Nephron (organoid): ENCODE data around the gene NAA35.

ENCODE experiments used
- H3K27ac Mint-ChIP-seq, 3 experiments: 2 replicates each; pipeline ENCODE4 v1.8.0; 2020; ENCODE audit warnings: mixed read lengths in 3 of 3, mild to moderate bottlenecking in 2 of 3, moderate library complexity in 1 of 3
- H3K27me3 Mint-ChIP-seq: 2 replicates; pipeline ENCODE4 v1.8.0; 2021; ENCODE audit warnings: low read depth, mild to moderate bottlenecking, moderate library complexity, mixed read lengths
- H3K36me3 Mint-ChIP-seq: 2 replicates; pipeline ENCODE4 v1.8.0; 2020; ENCODE audit warnings: low read depth, mixed read lengths
- H3K4me1 Mint-ChIP-seq: 2 replicates; pipeline ENCODE4 v1.8.0; 2020; ENCODE audit warnings: mixed read lengths
- H3K4me3 Mint-ChIP-seq, 3 experiments: 2 replicates each; pipeline ENCODE4 v1.8.0; 2020; ENCODE audit warnings: mild to moderate bottlenecking in 3 of 3, mixed read lengths in 3 of 3, moderate library complexity in 2 of 3
- H3K9me3 Mint-ChIP-seq: 2 replicates; pipeline ENCODE4 v1.8.0; 2020; ENCODE audit warnings: mixed read lengths
- TF ChIP-seq, protein P1 (sequence below), 3 experiments: fragments of 200-600 bp; sonication (generic); IDR thresholded peaks; one replicate each; pipeline ENCODE4 v1.5.0; 2021; ENCODE audit warnings: antibody characterized with exemption in 3 of 3; ENCODE audit not compliant: unreplicated experiment in 3 of 3

NAA35 gene

GRCh38 chr9:85940832-85941621 lies at the start of gene NAA35:
TSS of gene NAA35 (plus strand) at chr9:85941146. CDS start at chr9:85942160, 1,014 bp downstream.
- peak within 1 kb of the TSS in 1 of 3 experiments; percentile 97 for H3K4me3 Mint-ChIP-seq
- H3K27ac Mint-ChIP-seq, result peak within 1 kb of the TSS; percentile 93 to 97 (median 94)
- peaks cover 3% of the 10 kb centered on the region for H3K9me3 Mint-ChIP-seq
- no peaks in the 10 kb centered on the region for H3K27me3 Mint-ChIP-seq
- peaks cover 16% of the 10 kb centered on the region for H3K36me3 Mint-ChIP-seq
- TF ChIP-seq, protein P1, sequence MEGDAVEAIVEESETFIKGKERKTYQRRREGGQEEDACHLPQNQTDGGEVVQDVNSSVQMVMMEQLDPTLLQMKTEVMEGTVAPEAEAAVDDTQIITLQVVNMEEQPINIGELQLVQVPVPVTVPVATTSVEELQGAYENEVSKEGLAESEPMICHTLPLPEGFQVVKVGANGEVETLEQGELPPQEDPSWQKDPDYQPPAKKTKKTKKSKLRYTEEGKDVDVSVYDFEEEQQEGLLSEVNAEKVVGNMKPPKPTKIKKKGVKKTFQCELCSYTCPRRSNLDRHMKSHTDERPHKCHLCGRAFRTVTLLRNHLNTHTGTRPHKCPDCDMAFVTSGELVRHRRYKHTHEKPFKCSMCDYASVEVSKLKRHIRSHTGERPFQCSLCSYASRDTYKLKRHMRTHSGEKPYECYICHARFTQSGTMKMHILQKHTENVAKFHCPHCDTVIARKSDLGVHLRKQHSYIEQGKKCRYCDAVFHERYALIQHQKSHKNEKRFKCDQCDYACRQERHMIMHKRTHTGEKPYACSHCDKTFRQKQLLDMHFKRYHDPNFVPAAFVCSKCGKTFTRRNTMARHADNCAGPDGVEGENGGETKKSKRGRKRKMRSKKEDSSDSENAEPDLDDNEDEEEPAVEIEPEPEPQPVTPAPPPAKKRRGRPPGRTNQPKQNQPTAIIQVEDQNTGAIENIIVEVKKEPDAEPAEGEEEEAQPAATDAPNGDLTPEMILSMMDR (IDR thresholded peaks at IDR 0.05; ENCODE audit: unreplicated experiment in 3 of 3), result no peak
- H3K4me1 Mint-ChIP-seq, result peaks cover 15% of the 10 kb centered on the region

- Mint-ChIP-seq H3K9me3 (peaks cover 6% of the 10 kb centered on the region), H3K27ac (no peak overlapping the region), H3K4me3 (no peak overlapping the region), H3K36me3 (peaks cover 17% of the 10 kb centered on the region), H3K27me3 (no peaks in the 10 kb centered on the region), H3K4me1 (no peaks in the 10 kb centered on the region)
- TF ChIP-seq, protein P1 (IDR thresholded peaks at IDR 0.05; ENCODE audit: unreplicated experiment in 3 of 3), result no peak
Measured at GRCh38 chr9:85892401-85892800, 48.5 kb upstream of the NAA35 start.

- Mint-ChIP-seq H3K9me3 (peaks cover 6% of the 10 kb centered on the region), H3K27ac (no peak overlapping the region), H3K4me3 (no peak overlapping the region), H3K27me3 (no peaks in the 10 kb centered on the region), H3K36me3 (peaks cover 13% of the 10 kb centered on the region), H3K4me1 (no peaks in the 10 kb centered on the region)
- TF ChIP-seq, protein P1 (IDR thresholded peaks at IDR 0.05; ENCODE audit: unreplicated experiment in 3 of 3), result no peak
Measured at GRCh38 chr9:85895685-85896084, 45.3 kb upstream of the NAA35 start.

GRCh38 chr9:85897848-85898247 lies 43.1 kb upstream of the NAA35 start:
- H3K36me3 Mint-ChIP-seq, result peaks cover 4% of the 10 kb centered on the region
- no peak overlapping the region for H3K27ac Mint-ChIP-seq
- no peaks in the 10 kb centered on the region for H3K4me1 Mint-ChIP-seq
- TF ChIP-seq, protein P1 (IDR thresholded peaks at IDR 0.05; ENCODE audit: unreplicated experiment in 3 of 3), result no peak
- H3K4me3 Mint-ChIP-seq, result no peak overlapping the region
- no peaks in the 10 kb centered on the region for H3K9me3 Mint-ChIP-seq
- no peaks in the 10 kb centered on the region for H3K27me3 Mint-ChIP-seq

GRCh38 chr9:85898332-85898731 lies 42.6 kb upstream of the NAA35 start:
- no peak overlapping the region for H3K4me3 Mint-ChIP-seq
- H3K27ac Mint-ChIP-seq, result no peak overlapping the region
- no peaks in the 10 kb centered on the region for H3K27me3 Mint-ChIP-seq
- no peaks in the 10 kb centered on the region for H3K4me1 Mint-ChIP-seq
- TF ChIP-seq, protein P1 (IDR thresholded peaks at IDR 0.05; ENCODE audit: unreplicated experiment in 3 of 3), result no peak
- H3K9me3 Mint-ChIP-seq, result no peaks in the 10 kb centered on the region
- H3K36me3 Mint-ChIP-seq, result peaks cover 4% of the 10 kb centered on the region

- H3K9me3 Mint-ChIP-seq, result no peaks in the 10 kb centered on the region
- TF ChIP-seq, protein P1 (IDR thresholded peaks at IDR 0.05; ENCODE audit: unreplicated experiment in 3 of 3), result no peak
- no peaks in the 10 kb centered on the region for H3K4me1 Mint-ChIP-seq
- no peak overlapping the region for H3K27ac Mint-ChIP-seq
- no peak overlapping the region for H3K4me3 Mint-ChIP-seq
- no peaks in the 10 kb centered on the region for H3K36me3 Mint-ChIP-seq
- no peaks in the 10 kb centered on the region for H3K27me3 Mint-ChIP-seq
Measured at GRCh38 chr9:85899388-85899787, 41.6 kb upstream of the NAA35 start.
